PC-3 (cell line): Measurements from ENCODE around the gene ANO7. TPM values are rescaled to one million over a fixed set of nuclear protein-coding genes. Genes with fewer than 3 reads are reported as not detected.

Experiments used
- ATAC-seq: fragments of 200-7000 bp; cut with Tn5 transposase; 2 replicates; pipeline ENCODE4 v1.9.1; 2020; ENCODE audit warnings: mild to moderate bottlenecking, moderate library complexity
- BruUV-seq: library from RNA; stranded (reverse); fragments of 400-500 nt; replicated peaks from 2 replicates; lab custom pipeline; 2021; lab: Mats Ljungman, UMichigan
- CTCF ChIA-PET: fragments of 300-600 bp; sonication (Branson Sonifier 250); formaldehyde crosslinking; loops from one replicate; lab custom pipeline; 2022; ENCODE audit warnings: antibody characterized with exemption; lab: Charles Lee
- POLR2A ChIA-PET: fragments of 300-600 bp; sonication (Branson Sonifier 250); formaldehyde crosslinking; loops from one replicate; lab custom pipeline; 2022; ENCODE audit warnings: antibody characterized with exemption; ENCODE audit not compliant: unreplicated experiment; lab: Charles Lee
- DNase-seq: peaks from one replicate; pipeline ENCODE4 v3.0.0-alpha.2; 2015
- H2AFZ ChIP-seq: fragments of 300-600 bp; sonication (generic); 2 replicates; pipeline ENCODE4 v1.6.0; 2016; ENCODE audit warnings: antibody characterized with exemption, low read length
- H3F3A ChIP-seq: fragments of 300-600 bp; sonication (generic); one replicate; pipeline ENCODE4 v1.6.0; 2017; ENCODE audit warnings: antibody characterized with exemption, low read length, control low read depth, mild to moderate bottlenecking; ENCODE audit not compliant: unreplicated experiment
- H3K27ac ChIP-seq: fragments of 300-600 bp; sonication (generic); 2 replicates; pipeline ENCODE4 v1.5.1; 2016; ENCODE audit warnings: mild to moderate bottlenecking, low read length
- H3K27me3 ChIP-seq: fragments of 300-600 bp; sonication (generic); 2 replicates; pipeline ENCODE4 v1.6.1; 2016; ENCODE audit warnings: low read length, mixed read lengths
- H3K36me3 ChIP-seq: fragments of 300-600 bp; sonication (generic); 2 replicates; pipeline ENCODE4 v1.6.1; 2016; ENCODE audit warnings: low read depth, mixed run types, low read length, mixed read lengths
- H3K4me1 ChIP-seq: fragments of 300-600 bp; sonication (generic); 2 replicates; pipeline ENCODE4 v1.5.1; 2016; ENCODE audit warnings: low read length; ENCODE audit not compliant: insufficient read depth
- H3K4me2 ChIP-seq: fragments of 300-600 bp; sonication (generic); 2 replicates; pipeline ENCODE4 v1.6.0; 2016; ENCODE audit warnings: low read length
- H3K4me3 ChIP-seq: fragments of 300-600 bp; sonication (generic); 2 replicates; pipeline ENCODE4 v1.5.1; 2016; ENCODE audit warnings: mild to moderate bottlenecking, low read length, mixed read lengths
- H3K79me2 ChIP-seq: fragments of 300-600 bp; sonication (generic); 2 replicates; pipeline ENCODE4 v1.6.1; 2017; ENCODE audit warnings: low read length, mixed read lengths
- H3K9ac ChIP-seq: fragments of 300-600 bp; sonication (generic); 2 replicates; pipeline ENCODE4 v1.6.0; 2016; ENCODE audit warnings: mild to moderate bottlenecking, low read length
- H3K9me2 ChIP-seq: fragments of 300-600 bp; sonication (generic); replicated peaks from 2 replicates; pipeline ENCODE4 v1.6.1; 2016; ENCODE audit warnings: mixed run types, low read length, mixed read lengths
- H3K9me3 ChIP-seq: fragments of 300-600 bp; sonication (generic); 2 replicates; pipeline ENCODE4 v1.6.1; 2016; ENCODE audit warnings: low read length, mixed read lengths
- H4K20me1 ChIP-seq: fragments of 300-600 bp; sonication (generic); 2 replicates; pipeline ENCODE4 v1.6.1; 2016; ENCODE audit warnings: low read length, mixed read lengths
- EZH2 ChIP-seq: fragments of 300-600 bp; sonication (generic); IDR thresholded peaks from one replicate; pipeline ENCODE4 v1.6.1; 2017; ENCODE audit warnings: antibody characterized with exemption, mild to moderate bottlenecking, low read length; ENCODE audit not compliant: unreplicated experiment
- EZH2phosphoT487 ChIP-seq: fragments of 300-600 bp; sonication (generic); IDR thresholded peaks from 2 replicates; pipeline ENCODE4 v1.6.1; 2018; ENCODE audit warnings: mild to moderate bottlenecking, antibody characterized with exemption, low read length, borderline replicate concordance
- intact Hi-C: fragments of 100-400 bp; cut with micrococcal nuclease; formaldehyde crosslinking; loops from 2 replicates; pipeline ENCODE4 v1.9.0; 2023
- total RNA-seq: library from RNA; depleted of rRNA; stranded (reverse); fragments of >200 nt; gene quantifications from 2 replicates; pipeline ENCODE4 v1.2.3, GENCODE V29; 2014
- TF ChIP-seq, protein P1 (sequence below): fragments of 300-600 bp; sonication (generic); conservative IDR thresholded peaks from 2 replicates; pipeline ENCODE4 v1.5.1; 2017; ENCODE audit warnings: antibody characterized with exemption, low read depth, mild to moderate bottlenecking, low read length

ANO7 gene
- total RNA-seq, 1 experiment from 2014 or later: 2.6 TPM

DNA sequence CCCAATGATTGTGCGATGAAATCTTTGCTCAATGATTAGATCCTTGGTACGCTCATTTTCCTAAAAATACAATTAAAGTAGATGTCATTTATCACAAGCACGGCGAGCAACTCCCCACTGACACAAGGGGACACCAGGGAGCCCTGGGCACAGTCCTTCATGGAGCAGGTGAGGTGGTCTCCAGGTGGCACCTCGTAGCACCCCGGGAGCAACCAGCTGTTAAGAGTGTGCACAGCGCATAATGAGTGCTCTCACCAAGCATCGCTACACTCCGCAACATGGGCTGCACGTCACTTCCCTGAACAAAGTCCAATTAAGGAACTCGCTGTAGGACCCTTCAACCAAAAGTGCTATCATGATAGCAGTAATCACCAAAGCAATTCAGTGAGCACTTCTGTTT, 59.8 kb downstream of the ANO7 start:
- BruUV-seq: no TSS peak
- no peaks in the 10 kb centered on the region for H3F3A ChIP-seq
- no peaks in the 10 kb centered on the region for H3K27me3 ChIP-seq
- H3K4me1 ChIP-seq: no peaks in the 10 kb centered on the region
- H2AFZ ChIP-seq: no peak overlapping the region
- 0 out of 2 replicates have a peak, but pooled peaks cover 6% of the 10 kb centered on the region for H4K20me1 ChIP-seq
- intact Hi-C loops: no loop called here
- H3K36me3 ChIP-seq: peaks cover 82% of the 10 kb centered on the region
- no peak for DNase-seq
- no peak overlapping the region for H3K9ac ChIP-seq
- TF ChIP-seq, protein P1, sequence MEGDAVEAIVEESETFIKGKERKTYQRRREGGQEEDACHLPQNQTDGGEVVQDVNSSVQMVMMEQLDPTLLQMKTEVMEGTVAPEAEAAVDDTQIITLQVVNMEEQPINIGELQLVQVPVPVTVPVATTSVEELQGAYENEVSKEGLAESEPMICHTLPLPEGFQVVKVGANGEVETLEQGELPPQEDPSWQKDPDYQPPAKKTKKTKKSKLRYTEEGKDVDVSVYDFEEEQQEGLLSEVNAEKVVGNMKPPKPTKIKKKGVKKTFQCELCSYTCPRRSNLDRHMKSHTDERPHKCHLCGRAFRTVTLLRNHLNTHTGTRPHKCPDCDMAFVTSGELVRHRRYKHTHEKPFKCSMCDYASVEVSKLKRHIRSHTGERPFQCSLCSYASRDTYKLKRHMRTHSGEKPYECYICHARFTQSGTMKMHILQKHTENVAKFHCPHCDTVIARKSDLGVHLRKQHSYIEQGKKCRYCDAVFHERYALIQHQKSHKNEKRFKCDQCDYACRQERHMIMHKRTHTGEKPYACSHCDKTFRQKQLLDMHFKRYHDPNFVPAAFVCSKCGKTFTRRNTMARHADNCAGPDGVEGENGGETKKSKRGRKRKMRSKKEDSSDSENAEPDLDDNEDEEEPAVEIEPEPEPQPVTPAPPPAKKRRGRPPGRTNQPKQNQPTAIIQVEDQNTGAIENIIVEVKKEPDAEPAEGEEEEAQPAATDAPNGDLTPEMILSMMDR: no peak
- no peak for TF ChIP-seq EZH2phosphoT487
- no peak for TF ChIP-seq EZH2
- H3K4me3 ChIP-seq: no peak overlapping the region
- no peaks in the 10 kb centered on the region for H3K9me2 ChIP-seq
- CTCF ChIA-PET: no interaction called here
- H3K9me3 ChIP-seq: no peaks in the 10 kb centered on the region
- POLR2A ChIA-PET: no interaction called here
- H3K4me2 ChIP-seq: no peak overlapping the region
- H3K27ac ChIP-seq: no peak overlapping the region
- ATAC-seq: no peak
- H3K79me2 ChIP-seq: no peaks in the 10 kb centered on the region

- H4K20me1 ChIP-seq: 0 out of 2 replicates have a peak, but pooled peaks cover 5% of the 10 kb centered on the region
Measured at GRCh38 chr2:241248897-241249296, 60.4 kb downstream of the ANO7 start.

GRCh38 chr2:241249654-241250053, 61.2 kb downstream of the ANO7 start:
- DNase-seq: no peak
- POLR2A ChIA-PET: no interaction called here
- CTCF ChIA-PET: no interaction called here
- TF ChIP-seq EZH2phosphoT487: no peak
- ATAC-seq: no peak
- H3K27ac ChIP-seq: no peak overlapping the region
- intact Hi-C loops: no loop called here
- H3F3A ChIP-seq: no peaks in the 10 kb centered on the region
- H3K79me2 ChIP-seq: no peaks in the 10 kb centered on the region
- H3K27me3 ChIP-seq: no peaks in the 10 kb centered on the region
- no peaks in the 10 kb centered on the region for H3K4me1 ChIP-seq
- no peaks in the 10 kb centered on the region for H3K9me3 ChIP-seq
- no peak overlapping the region for H3K4me3 ChIP-seq
- no peak overlapping the region for H3K4me2 ChIP-seq
- BruUV-seq: no TSS peak
- peaks cover 79% of the 10 kb centered on the region for H3K36me3 ChIP-seq
- no peak overlapping the region for H3K9ac ChIP-seq
- no peaks in the 10 kb centered on the region for H3K9me2 ChIP-seq
- no peaks in the 10 kb centered on the region for H4K20me1 ChIP-seq
- H2AFZ ChIP-seq: no peak overlapping the region

More at GRCh38 chr2:241248897-241249296, 60.4 kb downstream of the ANO7 start:
- intact Hi-C loops: no loop called here
- no peaks in the 10 kb centered on the region for H3K79me2 ChIP-seq
- no peaks in the 10 kb centered on the region for H3K4me1 ChIP-seq
- H2AFZ ChIP-seq: no peak overlapping the region
- POLR2A ChIA-PET: no interaction called here
- no peak overlapping the region for H3K4me2 ChIP-seq
- no peak overlapping the region for H3K9ac ChIP-seq
- H3K27me3 ChIP-seq: no peaks in the 10 kb centered on the region
- TF ChIP-seq, protein P1: no peak
- no peak for TF ChIP-seq EZH2
- TF ChIP-seq EZH2phosphoT487: no peak
- ATAC-seq (no peak), DNase-seq (no peak)
- H3K9me3 ChIP-seq: no peaks in the 10 kb centered on the region
- H3K4me3 ChIP-seq: no peak overlapping the region
- H3K36me3 ChIP-seq: peaks cover 82% of the 10 kb centered on the region
- H3F3A ChIP-seq: no peaks in the 10 kb centered on the region
- H3K27ac ChIP-seq: no peak overlapping the region
- H3K9me2 ChIP-seq: no peaks in the 10 kb centered on the region
- CTCF ChIA-PET: no interaction called here
- BruUV-seq: no TSS peak
